OCI-LY7 (cell line): ENCODE measurements around the gene TXNDC15. TPM values are rescaled to one million over a fixed set of nuclear protein-coding genes. Genes with fewer than 3 reads are reported as not detected.

Experiments used
- Bru-seq: library from RNA; stranded (reverse); fragments of 400-500 nt; gene quantifications from one replicate; lab custom pipeline; 2021; lab: Mats Ljungman, UMichigan
- BruChase-seq, 2 experiments: library from RNA; stranded (reverse); fragments of 400-500 nt; gene quantifications; one replicate each; lab custom pipeline; 2021; lab: Mats Ljungman, UMichigan
- BruUV-seq: library from RNA; stranded (reverse); fragments of 400-500 nt; replicated peaks from 2 replicates; lab custom pipeline; 2021; lab: Mats Ljungman, UMichigan
- CTCF ChIA-PET: fragments of 300-600 bp; sonication (Branson Sonifier 250); formaldehyde crosslinking; loops from one replicate; lab custom pipeline; 2022; ENCODE audit warnings: antibody characterized with exemption; ENCODE audit not compliant: unreplicated experiment; lab: Charles Lee
- POLR2A ChIA-PET: fragments of 300-600 bp; sonication (Branson Sonifier 250); formaldehyde crosslinking; loops from one replicate; lab custom pipeline; 2022; ENCODE audit warnings: antibody characterized with exemption; lab: Charles Lee
- DNase-seq: peaks from one replicate; pipeline ENCODE4 v3.0.0-alpha.2; 2015; ENCODE audit warnings: low spot score
- H2AFZ ChIP-seq: fragments of 200-600 bp; sonication (generic), shearing (Covaris generic); 2 replicates; pipeline ENCODE4 v1.6.1; 2014; ENCODE audit warnings: mild to moderate bottlenecking, antibody characterized with exemption, low read length, moderate library complexity
- H3K27ac ChIP-seq: fragments of 200-600 bp; sonication (generic); 2 replicates; pipeline ENCODE4 v1.5.1; 2014; ENCODE audit warnings: mixed run types, low read depth, mild to moderate bottlenecking, moderate library complexity, low read length, inconsistent platforms; ENCODE audit not compliant: poor library complexity, severe bottlenecking
- H3K36me3 ChIP-seq: fragments of 200-600 bp; sonication (generic); 2 replicates; pipeline ENCODE4 v1.6.1; 2014; ENCODE audit warnings: mild to moderate bottlenecking, antibody characterized with exemption, low read length, moderate library complexity, mixed read lengths; ENCODE audit not compliant: insufficient read depth
- H3K4me1 ChIP-seq: fragments of 200-600 bp; sonication (generic); 2 replicates; pipeline ENCODE4 v1.5.1; 2014; ENCODE audit warnings: mild to moderate bottlenecking, low read length; ENCODE audit not compliant: insufficient read depth, poor library complexity, severe bottlenecking
- H3K4me2 ChIP-seq: fragments of 200-600 bp; sonication (generic); 2 replicates; pipeline ENCODE4 v1.6.1; 2014; ENCODE audit warnings: mild to moderate bottlenecking, low read length
- H3K4me3 ChIP-seq: fragments of 200-600 bp; sonication (generic); 2 replicates; pipeline ENCODE4 v1.5.1; 2014; ENCODE audit warnings: mild to moderate bottlenecking, low read depth, low read length; ENCODE audit not compliant: poor library complexity, severe bottlenecking
- H3K79me2 ChIP-seq: fragments of 200-600 bp; sonication (generic); 2 replicates; pipeline ENCODE4 v1.6.1; 2016; ENCODE audit warnings: low read depth, mild to moderate bottlenecking, low read length, moderate library complexity, mixed read lengths; ENCODE audit not compliant: insufficient read depth
- H3K9me2 ChIP-seq: fragments of 200-600 bp; sonication (generic); 2 replicates; pipeline ENCODE4 v1.6.1; 2016; ENCODE audit warnings: mild to moderate bottlenecking, low read length, mixed read lengths; ENCODE audit not compliant: insufficient read depth
- H3K9me3 ChIP-seq: fragments of 200-600 bp; sonication (generic); 2 replicates; pipeline ENCODE4 v1.6.1; 2014; ENCODE audit warnings: mild to moderate bottlenecking, mixed run types, low read length, mixed read lengths
- H4K20me1 ChIP-seq: fragments of 200-600 bp; sonication (generic); 2 replicates; pipeline ENCODE4 v1.6.1; 2014; ENCODE audit warnings: mild to moderate bottlenecking, antibody characterized with exemption, low read length, moderate library complexity, mixed read lengths; ENCODE audit not compliant: insufficient read depth
- CTCF ChIP-seq: fragments of 200-600 bp; sonication (generic); conservative IDR thresholded peaks from 2 replicates; pipeline ENCODE4 v1.5.1; 2014; ENCODE audit warnings: mild to moderate bottlenecking, antibody characterized with exemption, low read length, moderate library complexity, mixed read lengths
- EZH2phosphoT487 ChIP-seq: fragments of 200-600 bp; sonication (generic); IDR thresholded peaks from 2 replicates; pipeline ENCODE4 v1.6.1; 2018; ENCODE audit warnings: low read depth, borderline replicate concordance, mild to moderate bottlenecking, mixed run types, antibody characterized with exemption, low read length, moderate library complexity, mixed read lengths
- intact Hi-C: fragments of 100-400 bp; cut with micrococcal nuclease; formaldehyde crosslinking; loops from one replicate; pipeline ENCODE4 v1.10.0; 2022; ENCODE audit not compliant: unreplicated experiment
- long read RNA-seq: library from polyadenylated mRNA; stranded (forward); transcript quantifications from one replicate; pipeline ENCODE4 v2.0.0, GENCODE V29; 2022
- total RNA-seq, 2 experiments: library from RNA; depleted of rRNA in 1 of 2; stranded (reverse); fragments of >200 nt in 1 of 2; shearing (Covaris generic) in 1 of 2; gene quantifications; 2 replicates each; pipeline ENCODE4 v1.2.3, GENCODE V29; 2014 to 2022

The TXNDC15 gene
- total RNA-seq (2014; rRNA removed; shearing (Covaris generic)) = 20.6 and 43.5 TPM in 2 replicates
- total RNA-seq (2022) = 31.1 and 37.9 TPM in 2 replicates
- percentile 74 among the genes with signal in this experiment for Bru-seq, nascent RNA
- percentile 76 among the genes with signal in this experiment for BruChase-seq, experiment 1, labeled RNA remaining after a 6-hour chase
- percentile 79 among the genes with signal in this experiment for BruChase-seq, experiment 2, labeled RNA remaining after a 2-hour chase
- long read RNA-seq, transcript TXNDC15-201 (5 exons, 3,548 nt) = major isoform, 22 of 26 reads
- long read RNA-seq, partial matches to known transcripts = 2 of 26 reads
- long read RNA-seq, other reads (novel, unspliced or antisense) = 1 of 26 reads

- intact Hi-C loops = loop anchor here (1.0 kb wide), 2 partner anchors 30 to 136 kb away; partner anchors contain the start of gene CAMLG
- Histone ChIP-seq H3K4me1 (peaks cover 38% of the 10 kb centered on the region), H3K9me2 (no peaks in the 10 kb centered on the region), H3K79me2 (peaks cover 16% of the 10 kb centered on the region; the same call in 1 of the 2 replicates), H3K9me3 (no peaks in the 10 kb centered on the region), H3K27ac (peak within 1 kb of the TSS; percentile 54), H3K36me3 (no peaks in the 10 kb centered on the region), H3K4me2 (peak within 1 kb of the TSS; percentile 85), H2AFZ (peak within 1 kb of the TSS; percentile 99), H3K4me3 (peak within 1 kb of the TSS; percentile 78), H4K20me1 (no peaks in the 10 kb centered on the region)
- ChIA-PET CTCF (interaction anchor here (0.7 kb wide), 1 partner anchor 30 kb away, joined by 3 read pairs; the partner anchor contains the start of gene PCBD2), POLR2A (interaction anchor here (0.6 to 2.1 kb wide), 9 partner anchors 11 to 1841 kb away, joined by 3 to 10 read pairs (median 3); partner anchors contain the start of gene PCBD2)
- BruUV-seq = TSS peak; percentile 58
- TF ChIP-seq CTCF (no peak), EZH2phosphoT487 (no peak)
- DNase-seq = peak; percentile 88
Observed at GRCh38 chr5:134873987-134874830, at the start of gene TXNDC15. Gene TXNDC15 (plus strand): TSS chr5:134874371. CDS start chr5:134874428, 57 bp downstream.

- H3K79me2 ChIP-seq = no peaks in the 10 kb centered on the region
- no peak overlapping the region for H3K4me3 ChIP-seq
- POLR2A ChIA-PET = interaction anchor here (0.6 to 1.8 kb wide), 3 partner anchors 10 to 324 kb away, joined by 3 to 11 read pairs (median 4); no protein-coding TSS in a partner anchor
- intact Hi-C loops = no loop called here
- H3K36me3 ChIP-seq = peaks cover 94% of the 10 kb centered on the region
- no peaks in the 10 kb centered on the region for H3K4me1 ChIP-seq
- no peak overlapping the region for H3K4me2 ChIP-seq
- CTCF ChIA-PET = no interaction called here
- no peak for TF ChIP-seq CTCF
- TF ChIP-seq EZH2phosphoT487 = no peak
- H3K27ac ChIP-seq = no peak overlapping the region
- no peaks in the 10 kb centered on the region for H3K9me3 ChIP-seq
- no TSS peak for BruUV-seq
- no peaks in the 10 kb centered on the region for H3K9me2 ChIP-seq
- no peak for DNase-seq
- H4K20me1 ChIP-seq = no peaks in the 10 kb centered on the region
- H2AFZ ChIP-seq = no peak overlapping the region
Observed at GRCh38 chr5:134824681-134825080, 49.5 kb upstream of the TXNDC15 start.
